Astrocyte (in vitro differentiated cells and primary cell): Measurements from ENCODE around the gene NPLOC4. TPM values are rescaled to one million over a fixed set of nuclear protein-coding genes. Genes with fewer than 3 reads are reported as not detected.

Experiments
- DNase-seq: peaks from one replicate; pipeline ENCODE4 v3.0.0-alpha.2; 2010; ENCODE audit warnings: low read depth
- FAIRE-seq: peaks from 2 replicates; lab custom pipeline; 2011; peaks lifted over from hg19 to GRCh38; lab: Jason Lieb, UNC
- H2AFZ ChIP-seq: 2 replicates; pipeline ENCODE4 v1.6.0; 2012; ENCODE audit warnings: low read depth, low read length, inconsistent platforms
- H3K27ac ChIP-seq: 2 replicates; pipeline ENCODE4 v1.5.1; 2011; ENCODE audit warnings: low read depth, low read length, inconsistent platforms
- H3K27me3 ChIP-seq: 2 replicates; pipeline ENCODE4 v1.6.0; 2011; ENCODE audit warnings: low read length, inconsistent platforms; ENCODE audit not compliant: insufficient read depth
- H3K36me3 ChIP-seq: 2 replicates; pipeline ENCODE4 v1.5.1; 2011; ENCODE audit warnings: low read length, inconsistent platforms; ENCODE audit not compliant: insufficient read depth
- H3K4me1 ChIP-seq: 2 replicates; pipeline ENCODE4 v1.5.1; 2011; ENCODE audit warnings: low read length, inconsistent platforms; ENCODE audit not compliant: insufficient read depth
- H3K4me2 ChIP-seq: 2 replicates; pipeline ENCODE4 v1.6.0; 2012; ENCODE audit warnings: low read length, inconsistent platforms
- H3K4me3 ChIP-seq: 2 replicates; pipeline ENCODE4 v1.5.1; 2011; ENCODE audit warnings: low read depth, mild to moderate bottlenecking, low read length, inconsistent platforms; ENCODE audit not compliant: insufficient read depth
- H3K79me2 ChIP-seq: 2 replicates; pipeline ENCODE4 v1.6.0; 2012; ENCODE audit warnings: mild to moderate bottlenecking, low read length, inconsistent platforms; ENCODE audit not compliant: insufficient read depth
- H3K9ac ChIP-seq: 2 replicates; pipeline ENCODE4 v1.6.0; 2012; ENCODE audit warnings: mild to moderate bottlenecking, low read length, inconsistent platforms
- H3K9me3 ChIP-seq: 2 replicates; pipeline ENCODE4 v1.5.1; 2012; ENCODE audit warnings: low read depth, mild to moderate bottlenecking, low read length, inconsistent platforms; ENCODE audit not compliant: insufficient read depth
- H4K20me1 ChIP-seq: 2 replicates; pipeline ENCODE4 v1.6.0; 2012; ENCODE audit warnings: low read length, inconsistent platforms; ENCODE audit not compliant: insufficient read depth
- H3K27ac Mint-ChIP-seq: one replicate; pipeline ENCODE4 v1.8.0; 2021; ENCODE audit warnings: mild to moderate bottlenecking, mixed read lengths; ENCODE audit not compliant: unreplicated experiment
- H3K27me3 Mint-ChIP-seq: one replicate; pipeline ENCODE4 v1.8.0; 2021; ENCODE audit warnings: low read depth, mixed read lengths; ENCODE audit not compliant: unreplicated experiment
- H3K36me3 Mint-ChIP-seq: one replicate; pipeline ENCODE4 v1.8.0; 2021; ENCODE audit warnings: low read depth, mixed read lengths; ENCODE audit not compliant: unreplicated experiment
- H3K4me1 Mint-ChIP-seq: one replicate; pipeline ENCODE4 v1.8.0; 2021; ENCODE audit warnings: low read depth, mixed read lengths; ENCODE audit not compliant: unreplicated experiment
- H3K4me3 Mint-ChIP-seq: one replicate; pipeline ENCODE4 v1.8.0; 2021; ENCODE audit warnings: mild to moderate bottlenecking, moderate library complexity, mixed read lengths; ENCODE audit not compliant: unreplicated experiment
- H3K9me3 Mint-ChIP-seq: one replicate; pipeline ENCODE4 v1.8.0; 2021; ENCODE audit warnings: mild to moderate bottlenecking, mixed read lengths; ENCODE audit not compliant: unreplicated experiment
- CTCF ChIP-seq: IDR thresholded peaks from 2 replicates; pipeline ENCODE4 v1.5.1; 2011; ENCODE audit warnings: low read depth, mild to moderate bottlenecking, inconsistent platforms, low read length, moderate library complexity; ENCODE audit not compliant: insufficient read depth
- EZH2 ChIP-seq: IDR thresholded peaks from 2 replicates; pipeline ENCODE4 v1.6.1; 2012; ENCODE audit warnings: mild to moderate bottlenecking, low read length, inconsistent platforms; ENCODE audit not compliant: insufficient read depth
- total RNA-seq: library from RNA; stranded (reverse); gene quantifications from 2 replicates; pipeline ENCODE4 v1.2.1, GENCODE V29; 2021

NPLOC4 gene
- total RNA-seq, 1 donor from 2014 or later, result 125 TPM

GRCh38 chr17:81539961-81540675, 96.8 kb downstream of the NPLOC4 start:
- no peak for FAIRE-seq
- H3K9ac ChIP-seq, result no peak overlapping the region
- H3K4me3 Mint-ChIP-seq, result no peak overlapping the region

GRCh38 chr17:81539571-81539900, 97.4 kb downstream of the NPLOC4 start:
- Histone ChIP-seq H3K4me3 (no peak overlapping the region), H4K20me1 (peaks cover 19% of the 10 kb centered on the region), H3K4me2 (no peak overlapping the region), H3K9me3 (no peaks in the 10 kb centered on the region), H3K4me1 (peaks cover 4% of the 10 kb centered on the region), H3K36me3 (no peaks in the 10 kb centered on the region), H3K27ac (no peak overlapping the region), H2AFZ (no peak overlapping the region), H3K79me2 (no peaks in the 10 kb centered on the region), H3K27me3 (peaks cover 9% of the 10 kb centered on the region), H3K9ac (no peak overlapping the region)
- Mint-ChIP-seq H3K27ac (no peak overlapping the region), H3K4me1 (no peaks in the 10 kb centered on the region), H3K27me3 (no peaks in the 10 kb centered on the region), H3K4me3 (no peak overlapping the region), H3K9me3 (no peaks in the 10 kb centered on the region), H3K36me3 (no peaks in the 10 kb centered on the region)
- DNase-seq (no peak), FAIRE-seq (no peak)
- TF ChIP-seq EZH2 (no peak), CTCF (no peak)

More at GRCh38 chr17:81539961-81540675, 96.8 kb downstream of the NPLOC4 start:
- TF ChIP-seq EZH2, result no peak
- TF ChIP-seq CTCF, result no peak
- Histone ChIP-seq H3K27ac (no peak overlapping the region), H3K27me3 (peaks cover 9% of the 10 kb centered on the region), H2AFZ (no peak overlapping the region), H3K79me2 (no peaks in the 10 kb centered on the region), H3K36me3 (peaks cover 2% of the 10 kb centered on the region), H4K20me1 (peaks cover 19% of the 10 kb centered on the region), H3K4me3 (no peak overlapping the region), H3K4me2 (no peak overlapping the region), H3K4me1 (peaks cover 4% of the 10 kb centered on the region), H3K9me3 (no peaks in the 10 kb centered on the region)
- H3K27me3 Mint-ChIP-seq, result no peaks in the 10 kb centered on the region
- no peak for DNase-seq
- H3K27ac Mint-ChIP-seq, result no peak overlapping the region
- no peaks in the 10 kb centered on the region for H3K4me1 Mint-ChIP-seq
- H3K36me3 Mint-ChIP-seq, result no peaks in the 10 kb centered on the region
- H3K9me3 Mint-ChIP-seq, result no peaks in the 10 kb centered on the region
